ENCODE results near the gene SNED1. TPM values are rescaled to one million over a fixed set of nuclear protein-coding genes. Genes with fewer than 3 reads are reported as not detected.

SNED1 gene
- total RNA-seq, 1 experiment from 2014 or later: 2.8 TPM

DNA sequence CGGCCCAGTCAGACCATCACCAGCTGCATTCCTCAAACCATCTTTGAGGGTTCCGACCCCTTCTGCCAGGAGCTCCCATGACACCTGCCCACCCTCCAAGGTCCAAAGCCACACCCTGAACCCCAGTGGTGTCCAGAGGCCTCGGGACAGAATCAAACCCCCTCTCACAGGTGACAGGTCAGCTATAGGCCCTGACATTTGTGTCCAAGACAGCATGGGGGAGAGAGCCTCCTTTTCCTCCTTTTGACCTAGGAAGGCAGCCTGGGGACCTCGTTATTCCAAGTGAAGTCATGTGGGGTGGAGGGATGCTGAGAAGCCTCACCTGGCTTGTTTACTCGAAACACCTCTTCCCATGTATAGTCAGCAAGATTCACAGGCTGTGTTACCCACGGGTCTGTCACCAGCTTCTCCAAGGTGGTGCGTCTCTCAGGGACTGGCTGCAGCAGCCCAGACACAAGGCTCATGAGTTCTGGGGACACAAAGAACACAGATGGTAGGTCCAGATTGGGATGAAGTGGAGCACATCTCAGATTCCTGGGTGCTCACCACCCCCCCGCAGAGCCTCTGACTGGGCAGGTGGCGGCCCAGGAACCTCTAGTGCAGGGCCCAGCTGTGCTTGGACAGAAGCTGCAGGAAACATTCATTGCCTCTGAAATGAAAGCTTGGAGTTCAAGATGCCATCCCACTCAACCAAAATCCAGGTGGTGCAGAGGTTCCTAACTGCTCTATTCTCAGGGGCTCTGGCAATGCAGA, 108.8 kb downstream of the SNED1 start:
- Histone ChIP-seq H2AFZ (no peak overlapping the region), H3K9me2 (ENCODE audit: insufficient read depth) (no peaks in the 10 kb centered on the region), H3K79me2 (ENCODE audit: low read depth) (peaks cover 9% of the 10 kb centered on the region; the same call in 1 of the 2 replicates), H3K27me3 (ENCODE audit: insufficient read depth, low read depth) (no peaks in the 10 kb centered on the region), H3K4me1 (replicated peaks; ENCODE audit: insufficient read depth) (peaks cover 10% of the 10 kb centered on the region), H3K4me3 (no peak overlapping the region), H3K27ac (no peak overlapping the region), H3F3A (ENCODE audit: insufficient read depth, low read depth) (peaks cover 8% of the 10 kb centered on the region; the same call in 1 of the 2 replicates), H3K9me3 (ENCODE audit: insufficient read depth, low read depth) (no peaks in the 10 kb centered on the region), H3K4me2 (no peak overlapping the region), H3K36me3 (ENCODE audit: low read depth) (no peaks in the 10 kb centered on the region), H4K20me1 (ENCODE audit: insufficient read depth) (no peaks in the 10 kb centered on the region)
- ChIA-PET POLR2A (ENCODE audit: unreplicated experiment) (no interaction called here), CTCF (no interaction called here)
- BruUV-seq (replicated peaks): no TSS peak
- TF ChIP-seq EZH2 (IDR thresholded peaks at IDR 0.05; ENCODE audit: low read depth) (no peak), CTCF (conservative IDR thresholded peaks at IDR 0.05) (no peak)
- intact Hi-C loops (cut with micrococcal nuclease; ENCODE audit: unreplicated experiment): loop anchor here (10.0 kb wide), 2 partner anchors 108 to 252 kb away; no protein-coding TSS in a partner anchor
- DNase-seq: no peak

DNA sequence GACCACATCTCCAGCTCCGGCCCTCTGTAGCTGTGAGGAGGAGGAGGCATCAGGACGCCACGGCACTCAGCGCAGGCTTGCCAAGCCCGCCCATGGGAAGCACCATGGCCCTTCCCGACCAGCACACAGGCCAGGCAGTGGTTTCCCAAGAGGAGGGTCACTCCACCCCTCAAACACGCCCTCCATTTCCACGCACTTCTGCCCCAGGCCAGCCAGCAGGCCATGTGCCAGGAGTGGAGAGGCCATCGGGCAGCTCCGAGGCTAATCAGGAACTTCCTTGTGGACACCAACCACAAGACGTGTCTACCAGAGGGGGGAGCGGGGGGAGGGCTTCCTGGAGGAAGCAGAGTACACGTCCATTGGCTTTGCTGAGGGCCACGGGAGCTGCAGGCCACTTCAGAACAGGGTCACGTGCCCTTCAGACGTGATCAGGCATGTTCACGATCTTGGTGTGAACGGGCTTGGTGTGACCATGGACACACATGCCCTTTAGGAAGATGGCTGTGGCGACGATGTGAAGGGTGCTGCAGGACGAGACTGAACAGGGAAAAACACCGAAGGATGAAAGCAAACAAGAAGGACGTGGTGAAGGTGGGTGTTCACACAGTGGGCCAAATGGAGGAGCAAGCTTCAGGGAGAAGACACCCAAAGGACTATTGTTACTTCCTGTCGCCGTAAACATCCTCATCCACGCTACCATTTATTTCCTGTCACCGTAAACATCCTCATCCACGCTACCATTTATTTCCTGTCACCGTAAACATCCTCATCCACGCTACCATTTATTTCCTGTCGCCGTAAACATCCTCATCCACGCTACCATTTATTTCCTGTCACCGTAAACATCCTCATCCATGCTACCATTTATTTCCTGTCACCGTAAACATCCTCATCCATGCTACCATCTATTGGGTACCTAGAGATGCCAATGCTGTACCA, 110.1 kb downstream of the SNED1 start:
- no peak overlapping the region for H3K4me2 ChIP-seq
- ChIA-PET CTCF (no interaction called here), POLR2A (ENCODE audit: unreplicated experiment) (no interaction called here)
- H2AFZ ChIP-seq: no peak overlapping the region
- H4K20me1 ChIP-seq (ENCODE audit: insufficient read depth): no peaks in the 10 kb centered on the region
- BruUV-seq (replicated peaks): no TSS peak
- intact Hi-C loops (cut with micrococcal nuclease; ENCODE audit: unreplicated experiment): loop anchor here (10.0 kb wide), 2 partner anchors 106 to 254 kb away; no protein-coding TSS in a partner anchor
- no peaks in the 10 kb centered on the region for H3K36me3 ChIP-seq (ENCODE audit: low read depth)
- peaks cover 6% of the 10 kb centered on the region for H3K4me1 ChIP-seq (replicated peaks; ENCODE audit: insufficient read depth)
- H3F3A ChIP-seq (ENCODE audit: insufficient read depth, low read depth): no peaks in the 10 kb centered on the region
- H3K9me3 ChIP-seq (ENCODE audit: insufficient read depth, low read depth): no peaks in the 10 kb centered on the region
- no peak for TF ChIP-seq CTCF (conservative IDR thresholded peaks at IDR 0.05)
- TF ChIP-seq EZH2 (IDR thresholded peaks at IDR 0.05; ENCODE audit: low read depth): no peak
- no peaks in the 10 kb centered on the region; the same call in 1 of the 2 replicates for H3K79me2 ChIP-seq (ENCODE audit: low read depth)
- no peak overlapping the region for H3K27ac ChIP-seq
- no peaks in the 10 kb centered on the region for H3K27me3 ChIP-seq (ENCODE audit: insufficient read depth, low read depth)
- H3K9me2 ChIP-seq (ENCODE audit: insufficient read depth): no peaks in the 10 kb centered on the region
- DNase-seq: no peak
- no peak overlapping the region for H3K4me3 ChIP-seq

DNA sequence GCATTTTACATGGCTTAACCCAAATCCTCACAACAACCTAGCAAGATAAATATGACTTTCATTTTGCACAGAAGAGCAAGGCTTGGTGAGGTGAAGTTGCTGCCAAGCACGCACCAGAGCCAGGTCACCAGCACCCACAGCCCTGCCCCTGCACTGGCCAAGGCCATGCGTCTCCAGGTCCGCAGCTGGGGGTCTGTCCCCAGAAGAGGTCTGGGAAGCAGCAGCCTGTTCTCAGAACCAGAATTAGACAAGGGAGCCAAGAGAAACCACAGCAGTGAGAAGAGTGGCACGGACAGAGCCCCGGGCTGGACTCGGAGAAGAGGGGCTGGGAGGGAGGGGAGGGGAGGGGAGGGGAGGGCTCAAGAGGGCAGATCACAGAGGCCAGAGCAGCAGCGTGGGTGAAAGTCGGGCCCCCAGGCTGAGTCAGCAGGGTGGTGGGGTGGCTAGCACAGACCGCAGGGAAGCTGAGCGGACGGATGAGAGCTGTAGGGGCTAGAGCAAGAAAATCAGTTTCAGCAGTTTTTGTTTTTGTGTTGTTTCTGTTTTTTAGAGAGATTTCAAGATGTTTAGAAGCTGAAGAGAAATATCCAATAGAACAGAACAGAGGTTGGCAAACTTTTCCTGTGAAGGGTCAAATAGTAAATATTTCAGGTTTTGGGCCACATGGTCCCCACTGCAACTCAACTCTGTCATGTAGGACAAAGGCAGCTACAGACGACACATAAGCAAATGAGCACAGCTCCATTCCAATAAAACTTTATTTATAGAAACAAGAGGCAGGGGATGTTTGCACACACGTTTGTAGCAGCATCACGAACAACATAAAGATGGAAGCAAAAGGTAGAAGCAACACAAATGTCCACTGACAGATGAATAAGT, 111.0 kb downstream of the SNED1 start:
- intact Hi-C loops (cut with micrococcal nuclease; ENCODE audit: unreplicated experiment): loop anchor here (10.0 kb wide), 2 partner anchors 105 to 255 kb away; no protein-coding TSS in a partner anchor
- no peak overlapping the region for H2AFZ ChIP-seq

More for the DNA sequence above, 111.0 kb downstream of the SNED1 start:
- no peak for DNase-seq
- Histone ChIP-seq H3K27ac (no peak overlapping the region), H3K4me2 (no peak overlapping the region), H3K9me3 (ENCODE audit: insufficient read depth, low read depth) (no peaks in the 10 kb centered on the region), H3K4me1 (replicated peaks; ENCODE audit: insufficient read depth) (no peaks in the 10 kb centered on the region), H3K9me2 (ENCODE audit: insufficient read depth) (no peaks in the 10 kb centered on the region), H3K27me3 (ENCODE audit: insufficient read depth, low read depth) (no peaks in the 10 kb centered on the region), H4K20me1 (ENCODE audit: insufficient read depth) (no peaks in the 10 kb centered on the region), H3K36me3 (ENCODE audit: low read depth) (no peaks in the 10 kb centered on the region), H3K4me3 (no peak overlapping the region), H3F3A (ENCODE audit: insufficient read depth, low read depth) (no peaks in the 10 kb centered on the region), H3K79me2 (ENCODE audit: low read depth) (no peaks in the 10 kb centered on the region)
- no peak for TF ChIP-seq EZH2 (IDR thresholded peaks at IDR 0.05; ENCODE audit: low read depth)
- no TSS peak for BruUV-seq (replicated peaks)
- ChIA-PET CTCF (no interaction called here), POLR2A (ENCODE audit: unreplicated experiment) (no interaction called here)

Measured in PC-9 (cell line).